H1 (cell line): Measurements from ENCODE around the gene HDC. TPM values are rescaled to one million over a fixed set of nuclear protein-coding genes. Genes with fewer than 3 reads are reported as not detected.

Experiments used
- CTCF ChIA-PET: fragments of 300-600 bp; sonication (Branson Sonifier 250); formaldehyde crosslinking; loops from one replicate; lab custom pipeline; 2021; ENCODE audit not compliant: partially characterized antibody; lab: Charles Lee
- POLR2A ChIA-PET: fragments of 300-600 bp; sonication (Branson Sonifier 250); formaldehyde crosslinking; loops from one replicate; lab custom pipeline; 2021; ENCODE audit warnings: inconsistent platforms; ENCODE audit not compliant: partially characterized antibody; lab: Charles Lee
- DNase-seq, 2 experiments: peaks; one replicate each; pipeline versions ENCODE4 v3.0.0 to v3.0.0-alpha.2; 2010 to 2022; ENCODE audit warnings: low spot score in 2 of 2, low read depth in 1 of 2, mixed read lengths in 1 of 2
- FAIRE-seq: peaks from 2 replicates; lab custom pipeline; 2011; peaks lifted over from hg19 to GRCh38; lab: Jason Lieb, UNC
- H2AFZ ChIP-seq: 2 replicates; pipeline ENCODE4 v1.8.1; 2012; ENCODE audit warnings: low read length, inconsistent platforms
- H2AK5ac ChIP-seq: 2 replicates; pipeline ENCODE4 v1.6.1; 2013; ENCODE audit warnings: low read depth, low read length
- H2BK120ac ChIP-seq: replicated peaks from 2 replicates; pipeline ENCODE3; 2013; ENCODE audit warnings: low read depth, low read length, inconsistent platforms
- H2BK12ac ChIP-seq: 2 replicates; pipeline ENCODE4 v1.6.1; 2013; ENCODE audit warnings: low read depth, low read length
- H2BK15ac ChIP-seq: 2 replicates; pipeline ENCODE4 v1.6.1; 2013; ENCODE audit warnings: low read length
- H2BK20ac ChIP-seq: 2 replicates; pipeline ENCODE4 v1.6.1; 2013; ENCODE audit warnings: low read length
- H2BK5ac ChIP-seq: 2 replicates; pipeline ENCODE4 v1.6.1; 2013; ENCODE audit warnings: low read depth, low read length
- H3K14ac ChIP-seq: 2 replicates; pipeline ENCODE4 v1.6.1; 2013; ENCODE audit warnings: inconsistent platforms; ENCODE audit not compliant: insufficient read length
- H3K18ac ChIP-seq: 2 replicates; pipeline ENCODE4 v1.6.1; 2013; ENCODE audit warnings: low read length; ENCODE audit errors: extremely low read depth
- H3K23ac ChIP-seq: 2 replicates; pipeline ENCODE4 v1.6.1; 2013; ENCODE audit warnings: inconsistent platforms; ENCODE audit not compliant: insufficient read length
- H3K23me2 ChIP-seq: 2 replicates; pipeline ENCODE4 v1.6.1; 2013; ENCODE audit warnings: low read depth, low read length
- H3K27ac ChIP-seq: 2 replicates; pipeline ENCODE4 v1.6.1; 2011; ENCODE audit warnings: low read depth, low read length, inconsistent platforms
- H3K27me3 ChIP-seq, 4 experiments: replicated peaks in 1 of 4; 1 replicate in 1 of 4; 2 replicates in 3 of 4; pipeline versions ENCODE4 v1.6.1 to v1.8.1; 2011 to 2013; ENCODE audit warnings: low read length in 3 of 4, mild to moderate bottlenecking in 3 of 4, inconsistent platforms in 2 of 4, mixed read lengths in 2 of 4, moderate library complexity in 1 of 4; ENCODE audit not compliant: control insufficient read depth in 3 of 4, insufficient read depth in 3 of 4; ENCODE audit errors: extremely low read depth in 1 of 4
- H3K36me3 ChIP-seq, 4 experiments: 2 replicates each; pipeline versions ENCODE4 v1.6.1 to v1.8.1; 2011 to 2013; ENCODE audit warnings: mild to moderate bottlenecking in 4 of 4, low read length in 3 of 4, moderate library complexity in 2 of 4, control low read depth in 1 of 4, inconsistent platforms in 1 of 4; ENCODE audit not compliant: insufficient read depth in 4 of 4, control insufficient read depth in 2 of 4
- H3K4ac ChIP-seq: replicated peaks from 2 replicates; pipeline ENCODE3; 2013; ENCODE audit warnings: low read length, low read depth, mixed read lengths, inconsistent platforms; ENCODE audit not compliant: insufficient read length
- H3K4me1 ChIP-seq, 4 experiments: replicated peaks in 1 of 4; 1 replicate in 1 of 4; 2 replicates in 3 of 4; pipeline versions ENCODE4 v1.6.1 to v1.8.1; 2011 to 2013; ENCODE audit warnings: low read length in 3 of 4, inconsistent platforms in 2 of 4, mixed read lengths in 1 of 4; ENCODE audit not compliant: insufficient read depth in 4 of 4, control insufficient read depth in 3 of 4
- H3K4me2 ChIP-seq, 2 experiments: 2 replicates each; pipeline versions ENCODE4 v1.6.1 to v1.8.1; 2011 to 2013; ENCODE audit warnings: low read depth in 2 of 2, low read length in 2 of 2, control low read depth in 1 of 2, inconsistent platforms in 1 of 2, mild to moderate bottlenecking in 1 of 2; ENCODE audit not compliant: insufficient read depth in 1 of 2
- H3K4me3 ChIP-seq, 4 experiments: fragments of 200-600, 300-600 bp in 1 of 4; sonication (generic), shearing (Covaris generic), sonication (Bioruptor Twin) in 1 of 4; 2 replicates each; pipeline versions ENCODE4 v1.5.1 to v1.8.1; 2011 to 2016; ENCODE audit warnings: low read length in 4 of 4, low read depth in 3 of 4, control low read depth in 2 of 4, inconsistent platforms in 2 of 4, mild to moderate bottlenecking in 2 of 4, mixed read lengths in 1 of 4, moderate library complexity in 1 of 4; ENCODE audit not compliant: insufficient read depth in 2 of 4; ENCODE audit errors: extremely low read depth in 1 of 4
- H3K56ac ChIP-seq: replicated peaks from 2 replicates; pipeline ENCODE3; 2013; ENCODE audit warnings: low read depth, mild to moderate bottlenecking, mixed read lengths, low read length, inconsistent platforms; ENCODE audit not compliant: insufficient read length
- H3K79me1 ChIP-seq: 2 replicates; pipeline ENCODE4 v1.6.1; 2013; ENCODE audit warnings: low read depth, low read length, control low read depth
- H3K79me2 ChIP-seq, 2 experiments: 2 replicates each; pipeline versions ENCODE4 v1.6.1 to v1.8.1; 2012 to 2013; ENCODE audit warnings: low read length in 2 of 2, mild to moderate bottlenecking in 2 of 2, inconsistent platforms in 1 of 2; ENCODE audit not compliant: insufficient read depth in 2 of 2, control insufficient read depth in 1 of 2
- H3K9ac ChIP-seq, 4 experiments: replicated peaks in 1 of 4; 1 replicate in 1 of 4; 2 replicates in 3 of 4; pipeline versions ENCODE4 v1.6.1 to v1.8.1; 2011 to 2013; ENCODE audit warnings: low read depth in 3 of 4, low read length in 3 of 4, control low read depth in 2 of 4, mild to moderate bottlenecking in 2 of 4, moderate library complexity in 2 of 4, inconsistent platforms in 1 of 4; ENCODE audit errors: extremely low read depth in 1 of 4
- H3K9me3 ChIP-seq, 2 experiments: 2 replicates each; pipeline versions ENCODE4 v1.6.1 to v1.8.1; 2012 to 2013; ENCODE audit warnings: mild to moderate bottlenecking in 2 of 2, moderate library complexity in 2 of 2, control low read depth in 1 of 2, inconsistent platforms in 1 of 2, low read depth in 1 of 2, low read length in 1 of 2, mixed read lengths in 1 of 2; ENCODE audit not compliant: insufficient read depth in 2 of 2
- H4K20me1 ChIP-seq, 2 experiments: replicated peaks in 1 of 2; 2 replicates each; pipeline versions ENCODE3 to v1.8.1; 2011 to 2013; ENCODE audit warnings: inconsistent platforms in 2 of 2, low read length in 2 of 2, mild to moderate bottlenecking in 1 of 2; ENCODE audit not compliant: insufficient read depth in 2 of 2, control insufficient read depth in 1 of 2
- H4K5ac ChIP-seq: 2 replicates; pipeline ENCODE4 v1.6.1; 2013; ENCODE audit warnings: low read length, low read depth, mixed read lengths, inconsistent platforms; ENCODE audit not compliant: insufficient read length
- H4K8ac ChIP-seq: 2 replicates; pipeline ENCODE4 v1.8.0; 2013; ENCODE audit warnings: mild to moderate bottlenecking, moderate library complexity, low read length, inconsistent platforms; ENCODE audit not compliant: insufficient read depth; ENCODE audit errors: extremely low read depth
- H4K91ac ChIP-seq: replicated peaks from 2 replicates; pipeline ENCODE3; 2013; ENCODE audit warnings: low read length, mixed read lengths, inconsistent platforms; ENCODE audit not compliant: insufficient read length
- FOSL1 ChIP-seq: IDR thresholded peaks from 2 replicates; pipeline ENCODE4 v1.6.1; 2011; ENCODE audit warnings: mild to moderate bottlenecking, low read depth, low read length, moderate library complexity; ENCODE audit not compliant: insufficient read depth
- GABPA ChIP-seq: IDR thresholded peaks from 2 replicates; pipeline ENCODE4 v1.6.1; 2011; ENCODE audit warnings: mild to moderate bottlenecking, low read length, moderate library complexity, borderline replicate concordance; ENCODE audit not compliant: insufficient read depth
- RAD21 ChIP-seq, 2 experiments: IDR thresholded peaks in 1 of 2; conservative IDR thresholded peaks in 1 of 2; 2 replicates each; pipeline ENCODE4 v1.6.1; 2011; ENCODE audit warnings: low read depth in 2 of 2, low read length in 2 of 2, improper control_type of control experiment in 1 of 2, inconsistent platforms in 1 of 2, mild to moderate bottlenecking in 1 of 2, moderate library complexity in 1 of 2
- SIX5 ChIP-seq: IDR thresholded peaks from 2 replicates; pipeline ENCODE4 v1.6.1; 2011; ENCODE audit warnings: mild to moderate bottlenecking, low read depth, low read length
- WGBS, 2 experiments: shearing (Covaris generic) in 1 of 2; methylation state at CpG; one replicate each; pipeline versions ENCODE4 v1.1.6 to v1.1.7; 2013 to 2015; ENCODE audit warnings: low lambda C conversion rate in 2 of 2, mixed read lengths in 2 of 2, inconsistent platforms in 1 of 2, low coverage in 1 of 2, missing lambda C conversion rate in 1 of 2; ENCODE audit not compliant: insufficient replicate concordance in 2 of 2, insufficient coverage in 1 of 2, insufficient read length in 1 of 2; ENCODE audit errors: extremely low coverage in 1 of 2, missing lambda C conversion rate in 1 of 2; 5-methylcytosine and 5-hydroxymethylcytosine counted together
- polyA plus RNA-seq, 7 experiments: library from polyadenylated mRNA; depleted of rRNA in 3 of 7; stranded (reverse) in 5 of 7; unstranded in 2 of 7; fragments of >200 nt in 5 of 7; fragments of 200-250 nt in 2 of 7; gene quantifications; 1 replicate in 5 of 7; 2 replicates in 1 of 7; 4 replicates in 1 of 7; pipeline versions ENCODE4 v1.2.1 to v1.2.3, GENCODE V29; 2011 to 2013; ENCODE audit warnings: missing spikeins in 2 of 7, mixed read lengths in 2 of 7
- total RNA-seq: library from RNA; stranded (reverse); fragmentation: NEBNext Ultra II Directional; extraction: Animal tissue kit (Norgen Biotek cat#: 25700); gene quantifications from 2 replicates; pipeline ENCODE4 v1.2.1, GENCODE V29; 2021
- TF ChIP-seq, protein P1 (sequence below): IDR thresholded peaks from 2 replicates; pipeline ENCODE4 v1.6.1; 2012; ENCODE audit warnings: inconsistent platforms
- TF ChIP-seq, protein P2 (sequence below), 3 experiments: IDR thresholded peaks; 1 replicate in 2 of 3; 2 replicates in 1 of 3; pipeline versions ENCODE4 v1.5.1 to v1.6.1; 2011; ENCODE audit warnings: low read length in 3 of 3, mild to moderate bottlenecking in 3 of 3, inconsistent platforms in 2 of 3, low read depth in 1 of 3, moderate library complexity in 1 of 3; ENCODE audit not compliant: insufficient read depth in 1 of 3; ENCODE audit errors: control extremely low read depth in 1 of 3

The HDC gene
- total and polyA plus RNA-seq, 2 of the 8 experiments (the other 6 are each of a cell fraction or from before 2014, with no cell fraction given): 0.20 to 0.22 TPM

DNA sequence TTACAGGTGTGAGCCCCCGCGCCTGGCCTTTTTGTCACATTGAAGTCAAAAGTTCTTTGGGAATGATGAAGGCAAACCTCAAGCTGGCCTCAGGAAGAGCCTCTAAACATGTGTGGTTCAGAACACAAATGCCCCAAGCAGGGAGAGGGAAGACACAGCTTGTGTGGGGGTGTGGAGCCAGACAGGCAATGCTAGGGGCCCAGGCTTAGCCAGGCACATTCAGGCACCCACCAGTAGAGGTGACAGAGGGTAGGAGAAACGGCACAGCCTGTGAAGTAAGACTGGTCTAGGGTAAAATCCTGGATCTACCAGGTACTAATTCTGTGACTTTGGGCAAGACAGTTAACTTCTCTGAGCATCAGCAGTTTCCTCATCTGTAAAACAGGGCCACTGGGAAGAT is 3.5 kb downstream of the HDC start:
- CTCF ChIA-PET: interaction anchor here (1.0 to 1.6 kb wide), 7 partner anchors 11 to 114 kb away, joined by 3 to 7 read pairs (median 4); no protein-coding TSS in a partner anchor

More for the DNA sequence above, 3.5 kb downstream of the HDC start:
- Histone ChIP-seq H3K9me3 (no peaks in the 10 kb centered on the region), H3K56ac (no peak overlapping the region), H3K9ac (no peak overlapping the region), H3K4me2 (no peak overlapping the region), H2BK20ac (no peak overlapping the region), H4K5ac (no peak overlapping the region), H3K23me2 (no peaks in the 10 kb centered on the region), H3K23ac (no peak overlapping the region), H2AK5ac (no peak overlapping the region), H3K4me3 (no peak overlapping the region), H4K8ac (no peak overlapping the region), H3K14ac (no peak overlapping the region), H3K4me1 (peaks cover 0 to 4% (median 1%) of the 10 kb centered on the region in 4 experiments; a peak in 3 of 7 replicates), H2BK5ac (no peak overlapping the region), H3K79me2 (no peaks in the 10 kb centered on the region), H2AFZ (no peak overlapping the region), H2BK120ac (no peak overlapping the region), H3K79me1 (no peaks in the 10 kb centered on the region), H3K27ac (no peak overlapping the region), H3K36me3 (no peaks in the 10 kb centered on the region), H3K4ac (no peak overlapping the region), H4K20me1 (no peaks in the 10 kb centered on the region), H3K18ac (no peak overlapping the region), H3K27me3 (no peaks in the 10 kb centered on the region), H2BK12ac (no peak overlapping the region), H2BK15ac (no peak overlapping the region), H4K91ac (no peak overlapping the region)
- FAIRE-seq (no peak), DNase-seq (no peak)
- TF ChIP-seq SIX5: no peak
- TF ChIP-seq RAD21 (IDR thresholded peaks at IDR 0.05 in 1 of 2, conservative IDR thresholded peaks at IDR 0.05 in 1 of 2; ENCODE audit: low read depth in 2 of 2, low read length in 2 of 2): peak; percentile 20 to 42; a peak in 3 of 4 replicates
- TF ChIP-seq, protein P1, sequence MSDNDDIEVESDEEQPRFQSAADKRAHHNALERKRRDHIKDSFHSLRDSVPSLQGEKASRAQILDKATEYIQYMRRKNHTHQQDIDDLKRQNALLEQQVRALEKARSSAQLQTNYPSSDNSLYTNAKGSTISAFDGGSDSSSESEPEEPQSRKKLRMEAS: no peak
- TF ChIP-seq GABPA: no peak
- TF ChIP-seq, protein P2, sequence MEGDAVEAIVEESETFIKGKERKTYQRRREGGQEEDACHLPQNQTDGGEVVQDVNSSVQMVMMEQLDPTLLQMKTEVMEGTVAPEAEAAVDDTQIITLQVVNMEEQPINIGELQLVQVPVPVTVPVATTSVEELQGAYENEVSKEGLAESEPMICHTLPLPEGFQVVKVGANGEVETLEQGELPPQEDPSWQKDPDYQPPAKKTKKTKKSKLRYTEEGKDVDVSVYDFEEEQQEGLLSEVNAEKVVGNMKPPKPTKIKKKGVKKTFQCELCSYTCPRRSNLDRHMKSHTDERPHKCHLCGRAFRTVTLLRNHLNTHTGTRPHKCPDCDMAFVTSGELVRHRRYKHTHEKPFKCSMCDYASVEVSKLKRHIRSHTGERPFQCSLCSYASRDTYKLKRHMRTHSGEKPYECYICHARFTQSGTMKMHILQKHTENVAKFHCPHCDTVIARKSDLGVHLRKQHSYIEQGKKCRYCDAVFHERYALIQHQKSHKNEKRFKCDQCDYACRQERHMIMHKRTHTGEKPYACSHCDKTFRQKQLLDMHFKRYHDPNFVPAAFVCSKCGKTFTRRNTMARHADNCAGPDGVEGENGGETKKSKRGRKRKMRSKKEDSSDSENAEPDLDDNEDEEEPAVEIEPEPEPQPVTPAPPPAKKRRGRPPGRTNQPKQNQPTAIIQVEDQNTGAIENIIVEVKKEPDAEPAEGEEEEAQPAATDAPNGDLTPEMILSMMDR (IDR thresholded peaks at IDR 0.05; ENCODE audit: control extremely low read depth in 1 of 3, insufficient read depth in 1 of 3, low read depth in 1 of 3, low read length in 3 of 3): peak; percentile 10 to 59 (median 56); a peak in 2 of 4 replicates
- TF ChIP-seq FOSL1: no peak
- WGBS, 2 experiments: 92% methylated on average over 3 of the region's 3 CpGs; no CpG with 5 or more reads in 1 of the 2 experiments
- POLR2A ChIA-PET: interaction anchor here (0.5 kb wide), 1 partner anchor 618 kb away, joined by 3 read pairs; no protein-coding TSS in a partner anchor
